GM19023 (cell line): ENCODE data around the gene ANO4.

Experiments
- ATAC-seq: cut with Tn5 transposase; IDR thresholded peaks from one replicate; pipeline ENCODE4 v1.9.1; 2021; ENCODE audit warnings: mild to moderate bottlenecking, moderate library complexity; ENCODE audit not compliant: unreplicated experiment

ANO4 gene

GRCh38 chr12:100801320-100801719, 6.7 kb downstream of the ANO4 start:
- no peak for ATAC-seq

- ATAC-seq, result no peak
These were observed 14.2 kb downstream of the ANO4 start for GRCh38 chr12:100808777-100809176.

DNA sequence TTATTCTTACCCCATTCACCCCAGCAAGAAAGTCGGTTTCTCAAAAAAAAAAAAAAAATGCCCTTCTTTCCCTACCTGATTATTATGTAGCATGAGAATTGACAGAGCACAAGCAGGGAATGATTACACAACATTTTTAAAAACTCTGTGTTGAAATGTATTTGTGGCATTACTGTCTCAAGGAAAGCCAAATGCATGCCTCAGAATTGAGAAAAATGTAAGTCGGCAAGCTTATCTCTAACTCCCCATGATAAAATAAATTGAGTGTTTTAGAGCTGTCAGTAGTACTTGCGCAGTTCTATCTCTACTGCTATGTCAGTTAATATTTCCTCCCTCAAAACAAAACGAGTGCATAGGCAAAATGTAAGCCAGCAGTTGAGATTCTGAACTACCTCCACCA, 25.7 kb downstream of the ANO4 start:
- ATAC-seq, result no peak

- ATAC-seq, result no peak
These were observed 29.4 kb downstream of the ANO4 start for GRCh38 chr12:100823963-100824362.

- ATAC-seq, result no peak
These were observed 29.9 kb downstream of the ANO4 start for GRCh38 chr12:100824476-100824875.

GRCh38 chr12:100826323-100826722, 31.7 kb downstream of the ANO4 start:
- no peak for ATAC-seq

DNA sequence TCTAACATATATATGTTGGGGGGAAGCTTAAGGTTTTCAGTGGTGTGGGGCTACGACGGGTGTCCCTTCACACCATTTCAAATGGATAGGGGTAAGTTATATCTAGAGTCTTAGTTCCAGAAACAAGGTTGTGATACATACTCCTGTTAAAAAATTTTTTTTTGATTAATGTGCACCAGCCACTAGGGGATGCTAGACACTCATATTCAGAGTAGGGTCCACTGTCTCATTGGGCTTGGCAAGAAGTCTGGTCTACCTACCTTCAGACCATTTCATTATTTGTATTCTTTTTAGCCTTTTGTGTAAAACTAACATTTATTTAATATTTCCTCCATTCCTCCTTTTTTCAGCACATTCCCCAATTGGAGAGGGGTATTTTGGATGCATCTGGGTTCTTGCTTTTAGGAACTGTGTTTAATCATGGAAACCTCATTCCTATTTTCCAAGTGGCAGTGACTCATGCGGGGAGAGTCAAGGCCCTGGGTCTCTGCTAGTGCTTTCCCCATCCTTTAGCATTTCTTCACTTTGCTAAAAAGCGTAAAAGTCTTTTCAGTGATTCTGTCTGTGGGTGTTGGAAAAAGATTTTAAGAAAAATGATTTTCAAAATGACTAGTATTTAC, 33.4 kb downstream of the ANO4 start:
- ATAC-seq, result no peak

DNA sequence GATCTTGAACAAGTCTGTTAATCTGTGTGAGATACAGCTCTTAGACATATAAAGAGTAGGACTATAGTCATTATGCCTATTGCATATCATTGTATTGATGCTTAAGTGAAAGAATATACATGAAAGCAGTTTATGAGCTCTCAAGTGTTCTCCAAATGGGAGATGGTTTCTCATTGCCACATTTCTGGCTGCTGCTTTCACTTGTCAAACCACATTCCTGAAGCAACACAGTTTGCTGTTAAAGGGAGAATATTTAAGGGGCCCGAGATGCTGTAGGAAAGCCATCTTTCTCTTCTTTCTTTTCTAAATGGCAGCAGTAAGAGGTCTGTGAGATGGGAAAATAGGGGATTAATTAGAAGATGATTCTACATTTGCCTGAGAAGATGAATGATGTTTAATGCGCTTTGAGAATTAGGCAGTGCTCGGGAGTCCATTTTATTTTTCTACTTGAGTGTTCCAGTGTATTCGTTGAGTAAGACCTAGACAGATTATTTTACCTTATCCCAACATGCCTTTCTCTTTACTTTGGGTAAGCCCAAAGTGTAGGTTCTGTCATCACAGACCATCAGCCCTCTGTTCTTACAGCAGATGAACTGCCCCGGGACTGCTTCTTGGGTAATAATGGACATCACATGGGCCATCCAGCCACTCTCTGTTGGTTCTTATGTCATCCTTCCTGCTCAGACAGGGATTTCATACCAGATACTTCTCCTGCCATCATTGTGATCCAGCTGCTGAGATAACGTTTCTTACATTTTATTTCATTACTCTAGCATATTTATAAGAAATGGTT, 35.6 kb downstream of the ANO4 start:
- ATAC-seq, result no peak

GRCh38 chr12:100833282-100833681, 38.7 kb downstream of the ANO4 start:
- no peak for ATAC-seq

DNA sequence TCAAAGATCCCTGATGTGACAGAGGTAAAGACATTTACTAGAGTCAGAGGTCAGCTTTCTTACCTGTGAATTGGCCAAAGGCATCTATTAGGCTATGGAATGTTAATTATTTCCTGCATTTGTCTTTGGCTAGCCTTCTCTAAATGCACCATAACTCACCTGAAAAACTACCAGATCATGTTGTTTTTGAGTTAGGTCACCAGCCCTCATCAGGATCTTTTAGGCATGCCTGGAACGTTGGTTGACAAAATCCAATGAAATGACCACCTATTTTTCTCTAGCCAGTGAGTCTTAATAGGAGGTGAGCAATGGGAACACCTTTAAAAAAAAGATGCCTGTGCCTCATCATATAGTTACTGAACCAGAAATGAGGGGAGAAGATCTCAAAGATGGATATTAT, 46.2 kb downstream of the ANO4 start:
- no peak for ATAC-seq

DNA sequence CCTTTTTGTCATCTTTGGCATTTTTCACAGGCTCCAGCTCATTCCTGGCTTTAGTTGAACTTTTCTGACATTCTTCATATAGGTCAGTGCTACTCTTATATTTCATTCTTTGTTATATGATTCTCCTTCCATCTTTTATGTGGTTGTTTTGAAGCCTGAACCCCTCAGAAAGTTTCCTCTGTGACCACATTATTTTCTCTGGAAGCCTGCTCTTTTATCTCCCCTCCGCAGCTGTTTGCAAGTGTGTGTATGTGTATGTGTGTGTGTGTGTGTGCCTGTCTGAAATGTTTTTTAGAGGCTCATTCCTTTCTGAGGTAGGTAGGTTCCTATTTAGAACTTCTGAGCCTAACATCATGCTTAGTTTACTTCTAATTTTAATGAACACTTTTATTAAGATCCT, 47.6 kb downstream of the ANO4 start:
- no peak for ATAC-seq

DNA sequence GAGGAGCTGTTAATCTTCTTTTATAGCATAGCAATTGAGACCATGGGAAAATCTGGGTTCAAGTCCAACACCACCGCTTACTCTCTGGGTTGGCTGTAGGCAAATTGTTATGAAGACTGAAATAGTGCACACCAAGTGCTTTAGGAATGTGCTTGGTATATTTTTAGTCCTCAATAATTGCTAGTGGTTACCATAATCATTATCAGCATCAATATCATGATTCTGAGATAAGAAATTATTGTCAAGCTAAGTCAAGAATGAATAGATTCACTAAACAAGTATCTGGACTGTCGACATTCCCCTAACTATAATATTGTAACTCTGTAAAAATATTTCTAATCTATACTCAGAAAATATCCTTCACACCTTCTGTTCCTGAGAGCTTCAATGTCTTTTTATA, 48.5 kb downstream of the ANO4 start:
- no peak for ATAC-seq

GRCh38 chr12:100845095-100845494, 50.5 kb downstream of the ANO4 start:
- ATAC-seq, result no peak

- no peak for ATAC-seq
These were observed 57.1 kb downstream of the ANO4 start for GRCh38 chr12:100851637-100852036.

GRCh38 chr12:100857418-100857817, 62.8 kb downstream of the ANO4 start:
- no peak for ATAC-seq

DNA sequence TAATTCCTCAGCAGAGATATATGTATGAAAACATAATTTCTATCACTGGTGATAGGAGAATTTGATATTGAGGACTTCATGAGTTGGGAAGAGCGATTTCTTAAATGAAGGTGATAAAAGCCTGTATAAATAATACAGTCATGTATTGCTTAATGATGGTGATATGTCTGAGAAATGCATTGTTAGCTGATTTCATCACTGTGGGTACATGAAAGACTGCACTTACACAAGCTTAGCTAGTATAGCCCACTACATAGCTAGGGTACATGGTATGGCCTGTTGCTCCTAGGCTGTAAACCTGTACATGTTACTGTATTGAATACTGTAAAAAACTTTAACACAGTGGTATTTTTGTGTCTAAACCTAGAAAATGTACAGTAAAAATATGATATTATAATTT, 63.4 kb downstream of the ANO4 start:
- no peak for ATAC-seq

DNA sequence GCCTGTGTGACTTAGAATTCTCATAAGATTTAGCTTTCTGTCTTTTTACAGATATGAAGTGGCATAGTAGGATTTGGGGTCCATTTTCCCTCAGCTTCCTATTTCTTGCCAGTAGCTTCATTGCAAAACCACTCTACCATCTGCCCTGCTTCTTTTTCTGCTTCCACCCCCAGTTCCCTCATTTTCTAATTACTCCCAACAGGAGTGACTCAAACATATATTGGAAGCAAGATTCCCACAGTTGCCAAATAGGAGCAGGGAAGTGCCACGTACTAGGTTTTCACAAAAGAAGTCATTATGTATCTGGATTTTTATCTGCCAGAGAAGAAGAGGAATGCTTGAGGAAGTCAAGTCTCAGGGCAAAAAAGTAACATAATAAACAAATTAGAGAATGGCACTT, 64.1 kb downstream of the ANO4 start:
- ATAC-seq, result no peak

DNA sequence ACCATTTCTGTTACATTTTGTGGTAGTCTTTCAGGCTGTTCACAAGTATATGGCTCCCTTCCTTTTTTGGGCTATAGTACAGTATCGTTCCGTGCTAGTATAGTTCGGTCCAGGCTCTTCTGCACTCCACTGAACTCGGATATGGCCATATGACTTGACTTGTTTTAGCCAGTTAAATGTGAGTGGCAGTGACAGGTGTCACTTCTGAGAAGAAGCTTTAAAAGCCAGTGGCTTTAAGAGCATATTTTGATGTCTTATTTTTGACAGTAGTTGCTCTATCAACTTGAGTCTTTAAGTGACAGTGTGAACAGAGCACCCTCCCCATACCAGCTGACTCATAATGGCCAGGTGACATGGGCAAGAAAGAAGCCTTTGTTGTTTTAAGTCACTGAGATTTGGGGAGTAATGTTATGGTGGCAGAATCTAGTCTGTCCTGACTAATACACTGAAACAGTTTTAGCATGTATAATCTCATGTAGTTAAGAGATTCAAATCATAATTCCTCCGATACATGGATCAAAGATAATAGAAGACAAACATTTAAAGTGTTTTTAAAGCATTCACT, 64.6 kb downstream of the ANO4 start:
- no peak for ATAC-seq

- no peak for ATAC-seq
These were observed 66.0 kb downstream of the ANO4 start for GRCh38 chr12:100860611-100861010.

GRCh38 chr12:100862676-100863075, 68.1 kb downstream of the ANO4 start:
- ATAC-seq, result no peak

- ATAC-seq, result no peak
These were observed 69.8 kb downstream of the ANO4 start for GRCh38 chr12:100864366-100864765.

DNA sequence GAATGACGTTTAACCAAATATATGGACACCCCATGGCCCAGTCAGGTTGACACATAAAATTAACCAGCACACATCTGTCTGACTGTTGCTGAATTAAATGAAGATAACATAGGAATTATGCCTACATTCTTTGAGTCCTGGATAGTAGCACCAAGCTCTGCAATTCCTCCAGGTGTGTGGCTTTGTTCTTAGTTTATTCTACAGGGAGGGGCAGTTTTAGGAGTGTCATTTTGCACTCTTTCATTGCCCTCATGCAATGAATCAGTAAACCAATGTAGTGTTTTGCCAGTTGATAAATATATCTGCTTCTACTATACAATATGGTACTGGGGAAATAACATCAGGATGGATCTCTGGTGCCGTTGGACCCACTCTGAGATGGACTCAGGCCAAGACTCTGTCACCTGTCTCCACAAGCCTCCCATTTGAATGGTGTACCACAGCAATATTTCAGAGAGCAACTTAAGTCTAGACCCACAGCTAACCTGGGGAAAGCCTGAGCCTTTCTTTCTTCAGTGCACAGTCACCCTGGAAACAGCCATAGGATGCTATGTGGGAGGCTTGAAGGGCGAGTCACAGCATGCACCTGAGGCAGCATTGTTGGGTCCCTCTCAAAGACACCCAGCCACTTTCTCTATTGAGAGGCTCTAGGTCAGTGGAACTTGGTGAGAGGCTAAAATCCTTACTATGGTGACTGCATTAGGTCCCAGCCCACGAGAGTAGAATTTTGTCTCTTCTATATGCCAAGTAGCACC, 73.2 kb downstream of the ANO4 start:
- no peak for ATAC-seq
